C4-2B (cell line): ENCODE data around the gene CHCHD3.

ENCODE experiments used
- ZFX ChIP-seq: fragments of 450-650 bp; IDR thresholded peaks from 2 replicates; pipeline ENCODE4 v1.6.1; 2017
- TF ChIP-seq, protein P1 (sequence below): fragments of 450-650 bp; conservative IDR thresholded peaks from 2 replicates; pipeline ENCODE4 v1.5.1; 2017; ENCODE audit warnings: mild to moderate bottlenecking

DNA sequence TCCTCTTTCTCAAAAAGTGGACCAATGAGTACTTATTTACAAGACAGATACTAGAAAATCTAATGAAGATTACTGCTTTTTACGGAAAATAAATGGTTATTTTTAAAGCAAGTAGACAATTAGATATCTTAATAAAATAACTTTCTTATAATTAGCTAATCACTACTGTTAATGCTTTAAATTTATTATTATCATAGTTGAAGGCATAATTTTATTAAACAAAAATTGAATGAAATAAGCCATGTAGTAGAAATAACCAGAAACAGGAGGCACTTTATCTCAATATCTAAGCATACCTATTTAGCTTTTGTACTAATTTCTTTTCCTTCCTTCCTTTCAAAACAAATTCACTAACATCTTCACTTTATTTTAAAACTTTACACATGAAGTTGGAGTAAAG, 134.9 kb downstream of the CHCHD3 start:
- TF ChIP-seq, protein P1, sequence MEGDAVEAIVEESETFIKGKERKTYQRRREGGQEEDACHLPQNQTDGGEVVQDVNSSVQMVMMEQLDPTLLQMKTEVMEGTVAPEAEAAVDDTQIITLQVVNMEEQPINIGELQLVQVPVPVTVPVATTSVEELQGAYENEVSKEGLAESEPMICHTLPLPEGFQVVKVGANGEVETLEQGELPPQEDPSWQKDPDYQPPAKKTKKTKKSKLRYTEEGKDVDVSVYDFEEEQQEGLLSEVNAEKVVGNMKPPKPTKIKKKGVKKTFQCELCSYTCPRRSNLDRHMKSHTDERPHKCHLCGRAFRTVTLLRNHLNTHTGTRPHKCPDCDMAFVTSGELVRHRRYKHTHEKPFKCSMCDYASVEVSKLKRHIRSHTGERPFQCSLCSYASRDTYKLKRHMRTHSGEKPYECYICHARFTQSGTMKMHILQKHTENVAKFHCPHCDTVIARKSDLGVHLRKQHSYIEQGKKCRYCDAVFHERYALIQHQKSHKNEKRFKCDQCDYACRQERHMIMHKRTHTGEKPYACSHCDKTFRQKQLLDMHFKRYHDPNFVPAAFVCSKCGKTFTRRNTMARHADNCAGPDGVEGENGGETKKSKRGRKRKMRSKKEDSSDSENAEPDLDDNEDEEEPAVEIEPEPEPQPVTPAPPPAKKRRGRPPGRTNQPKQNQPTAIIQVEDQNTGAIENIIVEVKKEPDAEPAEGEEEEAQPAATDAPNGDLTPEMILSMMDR = no peak
- no peak for TF ChIP-seq ZFX
